ENCODE measurements around the gene FLNB. TPM values are rescaled to one million over a fixed set of nuclear protein-coding genes. Genes with fewer than 3 reads are reported as not detected.
A peak's percentile ranks its signal among the peaks of the same experiment; 100 is the strongest.

FLNB gene
- total RNA-seq, 1 donor from 2014 or later, result 34.8 TPM

DNA sequence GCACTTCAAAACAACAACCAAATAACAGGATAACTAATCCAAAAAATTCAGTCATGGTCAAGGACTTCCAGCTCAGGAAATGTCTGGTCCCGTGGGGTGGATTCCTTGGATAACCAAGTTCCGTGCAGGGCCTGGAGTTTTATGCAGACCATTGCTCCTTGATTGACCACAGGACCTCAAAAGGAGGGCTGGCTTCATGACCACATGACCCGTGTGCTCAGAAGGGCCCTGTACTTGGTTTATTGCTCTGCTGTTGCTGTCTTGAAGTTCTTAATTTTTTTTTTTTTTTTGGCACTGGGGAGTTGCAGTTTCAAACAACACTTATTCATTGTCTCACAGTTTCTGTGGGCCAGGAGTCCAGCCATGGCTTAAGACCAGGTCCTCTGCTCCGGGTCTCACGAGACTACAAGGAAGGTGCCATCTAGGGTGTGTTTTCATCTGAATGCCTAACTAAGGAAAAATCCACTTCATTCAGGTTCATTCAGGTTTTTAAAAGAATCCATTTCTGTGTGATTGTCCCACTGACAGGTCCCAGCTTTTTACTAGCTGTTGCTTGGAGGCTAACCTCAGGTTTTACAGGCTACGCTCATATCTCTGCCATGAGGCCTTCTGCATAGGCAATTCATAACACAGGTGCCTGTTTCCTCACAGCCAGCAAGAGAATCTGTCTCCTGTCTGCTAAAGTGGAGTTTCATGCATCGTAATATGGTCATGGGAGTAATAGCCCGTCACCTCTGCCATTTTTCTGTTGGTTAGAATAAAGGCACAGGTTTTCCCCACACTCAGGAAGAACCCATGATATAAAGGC is 65.3 kb downstream of the FLNB start:
- no peak for DNase-seq
- peaks cover 17% of the 10 kb centered on the region for H3K36me3 ChIP-seq
- TF ChIP-seq, protein P1, sequence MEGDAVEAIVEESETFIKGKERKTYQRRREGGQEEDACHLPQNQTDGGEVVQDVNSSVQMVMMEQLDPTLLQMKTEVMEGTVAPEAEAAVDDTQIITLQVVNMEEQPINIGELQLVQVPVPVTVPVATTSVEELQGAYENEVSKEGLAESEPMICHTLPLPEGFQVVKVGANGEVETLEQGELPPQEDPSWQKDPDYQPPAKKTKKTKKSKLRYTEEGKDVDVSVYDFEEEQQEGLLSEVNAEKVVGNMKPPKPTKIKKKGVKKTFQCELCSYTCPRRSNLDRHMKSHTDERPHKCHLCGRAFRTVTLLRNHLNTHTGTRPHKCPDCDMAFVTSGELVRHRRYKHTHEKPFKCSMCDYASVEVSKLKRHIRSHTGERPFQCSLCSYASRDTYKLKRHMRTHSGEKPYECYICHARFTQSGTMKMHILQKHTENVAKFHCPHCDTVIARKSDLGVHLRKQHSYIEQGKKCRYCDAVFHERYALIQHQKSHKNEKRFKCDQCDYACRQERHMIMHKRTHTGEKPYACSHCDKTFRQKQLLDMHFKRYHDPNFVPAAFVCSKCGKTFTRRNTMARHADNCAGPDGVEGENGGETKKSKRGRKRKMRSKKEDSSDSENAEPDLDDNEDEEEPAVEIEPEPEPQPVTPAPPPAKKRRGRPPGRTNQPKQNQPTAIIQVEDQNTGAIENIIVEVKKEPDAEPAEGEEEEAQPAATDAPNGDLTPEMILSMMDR (IDR thresholded peaks at IDR 0.05; ENCODE audit: borderline replicate concordance), result no peak
- H3K4me3 ChIP-seq, result no peak overlapping the region
- H3K9me3 ChIP-seq (replicated peaks), result no peaks in the 10 kb centered on the region
- H3K4me1 ChIP-seq, result peaks cover 32% of the 10 kb centered on the region
- H3K27ac ChIP-seq (replicated peaks), result peak overlapping the region; percentile 2
- intact Hi-C loops (cut with micrococcal nuclease), result no loop called here
- no peaks in the 10 kb centered on the region for H3K27me3 ChIP-seq (ENCODE audit: low read depth)

DNA sequence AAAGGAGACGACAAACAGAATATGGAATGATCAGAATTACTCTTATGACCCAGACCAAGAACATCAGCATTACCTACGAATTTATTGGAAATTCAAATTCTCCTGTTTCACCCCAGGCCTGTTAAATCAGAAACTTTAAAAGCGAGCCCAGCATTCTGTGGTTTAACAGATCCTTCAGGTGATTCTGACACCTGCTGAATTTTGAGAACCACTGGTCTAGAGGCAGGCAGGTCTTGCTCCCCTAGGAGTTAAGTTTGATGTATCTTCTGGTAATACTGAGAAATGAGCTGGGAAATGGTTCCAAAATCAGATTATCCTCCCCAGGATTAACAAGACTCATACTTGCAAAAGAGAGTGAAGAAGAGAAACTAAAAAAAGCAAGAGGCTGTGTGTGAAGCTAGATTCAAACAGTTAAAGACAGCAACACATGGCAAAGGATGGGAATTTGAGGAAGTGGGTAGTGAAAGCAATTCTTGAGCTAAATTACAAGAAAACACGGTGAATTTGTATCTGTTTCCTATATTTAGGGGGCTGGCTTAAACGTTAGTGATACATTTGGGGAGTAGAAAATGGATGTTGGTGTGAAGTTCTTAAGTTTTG is 66.0 kb downstream of the FLNB start:
- Histone ChIP-seq H3K9me3 (replicated peaks) (no peaks in the 10 kb centered on the region), H3K27me3 (ENCODE audit: low read depth) (no peaks in the 10 kb centered on the region), H3K36me3 (peaks cover 23% of the 10 kb centered on the region), H3K4me3 (no peak overlapping the region), H3K4me1 (peaks cover 28% of the 10 kb centered on the region), H3K27ac (replicated peaks) (no peak overlapping the region)
- intact Hi-C loops (cut with micrococcal nuclease), result no loop called here
- no peak for DNase-seq
- TF ChIP-seq, protein P1 (IDR thresholded peaks at IDR 0.05; ENCODE audit: borderline replicate concordance), result no peak

DNA sequence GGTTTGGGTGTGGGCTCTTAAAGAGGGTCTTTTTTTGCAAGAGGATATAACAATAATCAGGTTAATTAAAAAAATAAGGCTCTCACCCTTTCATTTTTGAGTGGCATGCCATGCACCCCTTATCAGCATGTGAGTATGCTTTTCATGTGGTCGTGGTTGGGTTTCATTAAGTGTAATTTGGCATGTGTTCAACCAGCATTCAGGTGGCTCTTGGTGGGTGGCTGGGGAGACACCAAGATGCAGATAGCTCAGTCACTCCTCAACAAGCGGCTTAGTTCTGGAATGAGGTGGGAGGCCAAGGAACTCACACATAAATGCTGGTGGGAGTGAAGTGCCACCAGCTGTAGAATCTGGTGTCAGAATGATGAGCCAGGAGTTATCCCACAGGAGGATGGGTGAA is 66.8 kb downstream of the FLNB start:
- Histone ChIP-seq H3K9me3 (replicated peaks) (no peaks in the 10 kb centered on the region), H3K27me3 (ENCODE audit: low read depth) (no peaks in the 10 kb centered on the region), H3K4me1 (peaks cover 28% of the 10 kb centered on the region)

DNA sequence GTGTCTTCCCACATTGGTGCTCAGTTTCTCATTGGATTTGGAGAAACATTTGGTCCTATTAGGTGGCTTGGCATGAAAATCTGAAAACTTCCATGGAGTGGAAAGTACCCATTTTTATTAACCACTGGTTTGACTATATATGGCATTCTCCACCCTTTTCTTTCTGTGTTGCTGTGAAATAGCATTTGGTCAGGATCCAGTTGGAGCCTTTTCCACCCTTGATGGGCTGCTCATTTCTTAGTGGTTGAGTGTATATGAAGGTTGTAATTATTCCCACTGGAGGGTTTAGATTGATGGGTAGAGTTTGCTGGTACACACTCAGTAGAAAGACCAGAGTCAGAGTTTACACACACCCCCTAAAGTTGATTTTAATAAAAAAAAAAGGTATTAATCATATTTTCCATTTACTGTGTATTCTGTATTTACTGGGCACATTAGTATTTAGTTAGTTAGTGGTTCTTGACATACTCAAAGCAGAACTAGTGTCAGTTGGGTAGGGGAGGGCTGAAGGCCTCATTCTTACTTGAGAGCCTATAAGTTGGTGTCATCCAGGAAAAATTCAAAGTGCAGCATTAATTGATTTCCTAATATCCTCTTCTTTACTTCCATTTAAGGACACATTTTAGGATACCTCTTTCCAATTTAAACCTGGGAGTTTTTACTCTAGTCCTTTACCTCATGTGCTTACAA is 69.5 kb downstream of the FLNB start:
- H3K36me3 ChIP-seq, result peaks cover 37% of the 10 kb centered on the region
- H3K27ac ChIP-seq (replicated peaks), result no peak overlapping the region
- no peaks in the 10 kb centered on the region for H3K27me3 ChIP-seq (ENCODE audit: low read depth)
- TF ChIP-seq, protein P1 (IDR thresholded peaks at IDR 0.05; ENCODE audit: borderline replicate concordance), result no peak
- DNase-seq, result no peak
- intact Hi-C loops (cut with micrococcal nuclease), result no loop called here
- H3K4me3 ChIP-seq, result no peak overlapping the region
- peaks cover 35% of the 10 kb centered on the region for H3K4me1 ChIP-seq
- H3K9me3 ChIP-seq (replicated peaks), result no peaks in the 10 kb centered on the region

More for the DNA sequence above, 66.8 kb downstream of the FLNB start:
- TF ChIP-seq, protein P1 (IDR thresholded peaks at IDR 0.05; ENCODE audit: borderline replicate concordance), result no peak
- no peak overlapping the region for H3K27ac ChIP-seq (replicated peaks)
- peaks cover 30% of the 10 kb centered on the region for H3K36me3 ChIP-seq
- DNase-seq, result no peak
- no peak overlapping the region for H3K4me3 ChIP-seq
- intact Hi-C loops (cut with micrococcal nuclease), result no loop called here

DNA sequence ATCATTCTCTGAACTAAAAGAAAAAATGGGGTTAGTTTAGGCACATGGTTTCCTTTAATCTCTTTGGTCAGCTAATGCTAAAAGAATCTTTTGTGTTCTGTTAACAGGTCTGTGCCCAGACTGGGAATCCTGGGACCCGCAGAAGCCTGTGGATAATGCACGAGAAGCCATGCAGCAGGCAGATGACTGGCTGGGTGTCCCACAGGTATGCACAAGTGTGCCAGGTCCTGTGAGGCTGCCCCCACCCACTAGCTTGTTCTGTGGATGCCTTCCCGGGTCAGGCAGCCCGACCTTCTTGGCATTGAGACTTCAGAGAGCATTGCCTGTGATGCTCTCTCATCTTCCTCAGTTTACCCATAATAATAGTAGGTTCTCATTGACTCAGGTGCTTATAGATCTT is 70.4 kb downstream of the FLNB start:
- H3K4me1 ChIP-seq, result peaks cover 28% of the 10 kb centered on the region
- H3K27ac ChIP-seq (replicated peaks), result no peak overlapping the region
- TF ChIP-seq, protein P1 (IDR thresholded peaks at IDR 0.05; ENCODE audit: borderline replicate concordance), result no peak
- no peaks in the 10 kb centered on the region for H3K9me3 ChIP-seq (replicated peaks)
- H3K36me3 ChIP-seq, result peaks cover 38% of the 10 kb centered on the region
- no peak overlapping the region for H3K4me3 ChIP-seq
- DNase-seq, result no peak
- intact Hi-C loops (cut with micrococcal nuclease), result no loop called here
- no peaks in the 10 kb centered on the region for H3K27me3 ChIP-seq (ENCODE audit: low read depth)

Measured in left ventricle myocardium inferior (tissue), 1 donor.